Testis (tissue), 2 donors: Measurements from ENCODE around the gene MEGF6.

Experiments used
- CTCF ChIP-seq, 3 experiments: fragments of 450-650 bp in 2 of 3; fragments of 200-600 bp in 1 of 3; sonication (generic) in 1 of 3; IDR thresholded peaks; one replicate each; pipeline ENCODE4 v1.5.1; 2016 to 2019; ENCODE audit warnings: antibody characterized with exemption in 3 of 3, mild to moderate bottlenecking in 2 of 3, moderate library complexity in 1 of 3
- POLR2A ChIP-seq: fragments of 450-650 bp; IDR thresholded peaks from one replicate; pipeline ENCODE4 v1.6.1; 2017; ENCODE audit warnings: antibody characterized with exemption, mild to moderate bottlenecking, moderate library complexity

GRCh38 chr1:3440300-3440681 lies 171.0 kb downstream of the MEGF6 start:
- no peak for TF ChIP-seq CTCF (IDR thresholded peaks at IDR 0.05)
- no peak for TF ChIP-seq POLR2A
